Ectodermal cell (in vitro differentiated cells): ENCODE measurements around the gene CEP350. TPM values are rescaled to one million over a fixed set of nuclear protein-coding genes. Genes with fewer than 3 reads are reported as not detected.

Source experiments
- H3K27ac ChIP-seq: 2 replicates; pipeline ENCODE4 v1.7.0; 2013; ENCODE audit warnings: mild to moderate bottlenecking, low read depth, low read length; ENCODE audit not compliant: insufficient read depth, poor library complexity, severe bottlenecking
- H3K27me3 ChIP-seq: 2 replicates; pipeline ENCODE4 v1.7.0; 2013; ENCODE audit warnings: mild to moderate bottlenecking, low read length; ENCODE audit not compliant: insufficient read depth, control insufficient read depth, poor library complexity, severe bottlenecking
- H3K36me3 ChIP-seq: one replicate; pipeline ENCODE4 v1.7.0; 2013; ENCODE audit warnings: low read length; ENCODE audit not compliant: control insufficient read depth, insufficient read depth
- H3K4me1 ChIP-seq: one replicate; pipeline ENCODE4 v1.7.0; 2013; ENCODE audit warnings: low read length; ENCODE audit not compliant: control insufficient read depth, insufficient read depth
- H3K4me3 ChIP-seq: 2 replicates; pipeline ENCODE4 v1.7.0; 2013; ENCODE audit warnings: low read depth, low read length, control low read depth; ENCODE audit not compliant: insufficient read depth
- H3K9me3 ChIP-seq: 2 replicates; pipeline ENCODE4 v1.7.0; 2013; ENCODE audit warnings: mild to moderate bottlenecking, low read length, moderate library complexity; ENCODE audit not compliant: control insufficient read depth
- WGBS, 2 experiments: methylation state at CpG; one replicate each; pipeline ENCODE4 v1.1.7; 2013; ENCODE audit warnings: missing lambda C conversion rate in 2 of 2; 5-methylcytosine and 5-hydroxymethylcytosine counted together
- polyA plus RNA-seq, 4 experiments: library from polyadenylated mRNA; stranded (reverse); fragments of 50-300 nt; gene quantifications; one replicate each; pipeline ENCODE4 v1.2.3, GENCODE V29; 2013

CEP350 gene
- polyA plus RNA-seq (2013, experiment 1 of 4): 28.4 TPM
- 29.9 TPM for polyA plus RNA-seq (2013, experiment 2 of 4)
- 25.5 TPM for polyA plus RNA-seq (2013, experiment 3 of 4)
- polyA plus RNA-seq (2013, experiment 4 of 4): 25.2 TPM

GRCh38 chr1:179954493-179955286, at the start of gene CEP350:
Gene CEP350, plus strand, starts transcription at chr1:179954810. Its CDS starts 31,372 bp downstream, at chr1:179986182.
- peak within 1 kb of the TSS; percentile 98 for H3K4me3 ChIP-seq
- H3K4me1 ChIP-seq: no peaks in the 10 kb centered on the region
- peak within 1 kb of the TSS; percentile 82 for H3K27ac ChIP-seq
- WGBS, 2 experiments: 0% methylated on average over 72 of the region's 72 CpGs
- no peaks in the 10 kb centered on the region for H3K36me3 ChIP-seq
- H3K9me3 ChIP-seq: no peaks in the 10 kb centered on the region
- H3K27me3 ChIP-seq: no peaks in the 10 kb centered on the region

GRCh38 chr1:179910934-179911333, 43.7 kb upstream of the CEP350 start:
- Histone ChIP-seq H3K36me3 (peaks cover 4% of the 10 kb centered on the region), H3K4me3 (no peak overlapping the region)
- WGBS, 2 experiments: no CpG with 5 or more reads among the region's 1 CpG

GRCh38 chr1:179911812-179912211, 42.8 kb upstream of the CEP350 start:
- no peaks in the 10 kb centered on the region for H3K27me3 ChIP-seq
- peaks cover 4% of the 10 kb centered on the region for H3K36me3 ChIP-seq
- H3K4me3 ChIP-seq: no peak overlapping the region
- no peaks in the 10 kb centered on the region for H3K4me1 ChIP-seq
- 90 to 98% methylated on average over 3 of the region's 3 CpGs for WGBS, 2 experiments
- no peak overlapping the region for H3K27ac ChIP-seq
- no peaks in the 10 kb centered on the region for H3K9me3 ChIP-seq

More at GRCh38 chr1:179910934-179911333, 43.7 kb upstream of the CEP350 start:
- Histone ChIP-seq H3K27me3 (no peaks in the 10 kb centered on the region), H3K9me3 (no peaks in the 10 kb centered on the region), H3K27ac (no peak overlapping the region), H3K4me1 (no peaks in the 10 kb centered on the region)

- no peak overlapping the region for H3K27ac ChIP-seq
- H3K36me3 ChIP-seq: peaks cover 13% of the 10 kb centered on the region
- 84 to 87% methylated on average over 10 of the region's 10 CpGs for WGBS, 2 experiments
- no peaks in the 10 kb centered on the region for H3K4me1 ChIP-seq
- H3K27me3 ChIP-seq: no peaks in the 10 kb centered on the region
- no peaks in the 10 kb centered on the region for H3K9me3 ChIP-seq
- H3K4me3 ChIP-seq: no peak overlapping the region
Measured at GRCh38 chr1:179917601-179918429, 36.8 kb upstream of the CEP350 start.

GRCh38 chr1:179921472-179921871, 33.1 kb upstream of the CEP350 start:
- no peaks in the 10 kb centered on the region for H3K9me3 ChIP-seq
- peak overlapping the region; percentile 51 for H3K27ac ChIP-seq
- no peaks in the 10 kb centered on the region for H3K27me3 ChIP-seq
- 94 to 96% methylated on average over 1 of the region's 1 CpG for WGBS, 2 experiments
- H3K36me3 ChIP-seq: peaks cover 13% of the 10 kb centered on the region
- no peak overlapping the region for H3K4me3 ChIP-seq
- no peaks in the 10 kb centered on the region for H3K4me1 ChIP-seq

- Histone ChIP-seq H3K27ac (no peak overlapping the region), H3K27me3 (no peaks in the 10 kb centered on the region), H3K36me3 (peaks cover 13% of the 10 kb centered on the region), H3K4me1 (no peaks in the 10 kb centered on the region), H3K9me3 (no peaks in the 10 kb centered on the region), H3K4me3 (no peak overlapping the region)
- 84 to 89% methylated on average over 5 to 8 of the region's 8 CpGs for WGBS, 2 experiments
Measured at GRCh38 chr1:179921981-179922872, 32.4 kb upstream of the CEP350 start.

GRCh38 chr1:179923029-179923428, 31.6 kb upstream of the CEP350 start:
- peaks cover 6% of the 10 kb centered on the region for H3K36me3 ChIP-seq
- no peaks in the 10 kb centered on the region for H3K4me1 ChIP-seq
- no peak overlapping the region for H3K27ac ChIP-seq
- no peaks in the 10 kb centered on the region for H3K9me3 ChIP-seq
- no peaks in the 10 kb centered on the region for H3K27me3 ChIP-seq
- no peak overlapping the region for H3K4me3 ChIP-seq

GRCh38 chr1:179924268-179924667, 30.3 kb upstream of the CEP350 start:
- no peak overlapping the region for H3K27ac ChIP-seq
- H3K36me3 ChIP-seq: peaks cover 2% of the 10 kb centered on the region
- WGBS, 2 experiments: 100% methylated on average over 1 of the region's 1 CpG
- H3K4me3 ChIP-seq: no peak overlapping the region
- H3K9me3 ChIP-seq: no peaks in the 10 kb centered on the region
- no peaks in the 10 kb centered on the region for H3K27me3 ChIP-seq
- no peaks in the 10 kb centered on the region for H3K4me1 ChIP-seq

GRCh38 chr1:179925302-179925701, 29.3 kb upstream of the CEP350 start:
- Histone ChIP-seq H3K9me3 (no peaks in the 10 kb centered on the region), H3K36me3 (no peaks in the 10 kb centered on the region), H3K4me3 (no peak overlapping the region), H3K27me3 (no peaks in the 10 kb centered on the region), H3K4me1 (no peaks in the 10 kb centered on the region), H3K27ac (no peak overlapping the region)
- 95 to 97% methylated on average over 5 of the region's 5 CpGs for WGBS, 2 experiments
